Mesenteric fat pad (tissue), 1 donor: ENCODE results near the gene CIROP. TPM values are rescaled to one million over a fixed set of nuclear protein-coding genes. Genes with fewer than 3 reads are reported as not detected.

Experiments used
- DNase-seq: peaks from one replicate; pipeline ENCODE4 v3.0.0-alpha.2; 2020; ENCODE audit warnings: low spot score
- total RNA-seq: library from RNA; stranded (reverse); fragmentation: NEBNext Ultra II Directional; extraction: Animal tissue kit (Norgen Biotek cat#: 25700); gene quantifications from one replicate; pipeline ENCODE4 v1.2.1, GENCODE V29; 2021
- donor health status: DM: yes; HTN: yes; CAD: no.

CIROP gene
- total RNA-seq, 1 donor from 2014 or later = not detected

- no peak for DNase-seq
These were observed 28.2 kb upstream of the CIROP start for GRCh38 chr14:23132970-23133369.

- no peak for DNase-seq
These were observed 26.7 kb upstream of the CIROP start for GRCh38 chr14:23131482-23131881.

GRCh38 chr14:23130871-23131270, 26.1 kb upstream of the CIROP start:
- DNase-seq = no peak

GRCh38 chr14:23129759-23130316, 25.0 kb upstream of the CIROP start:
- no peak for DNase-seq

GRCh38 chr14:23128969-23129758, 24.4 kb upstream of the CIROP start:
- DNase-seq = no peak

GRCh38 chr14:23127861-23128260, 23.1 kb upstream of the CIROP start:
- DNase-seq = no peak

- no peak for DNase-seq
These were observed 21.9 kb upstream of the CIROP start for GRCh38 chr14:23126548-23127278.

- DNase-seq = no peak
These were observed 21.2 kb upstream of the CIROP start for GRCh38 chr14:23125933-23126524.

- no peak for DNase-seq
These were observed 20.2 kb upstream of the CIROP start for GRCh38 chr14:23125011-23125410.

- no peak for DNase-seq
These were observed 19.7 kb upstream of the CIROP start for GRCh38 chr14:23124337-23124954.

- DNase-seq = no peak
These were observed 18.6 kb upstream of the CIROP start for GRCh38 chr14:23123419-23123818.

GRCh38 chr14:23122086-23122485, 17.3 kb upstream of the CIROP start:
- no peak for DNase-seq

- peak; percentile 59 for DNase-seq
These were observed 16.6 kb upstream of the CIROP start for GRCh38 chr14:23121361-23121771.

GRCh38 chr14:23120541-23121251, 15.9 kb upstream of the CIROP start:
- DNase-seq = peak; percentile 94

GRCh38 chr14:23119363-23120327, 14.9 kb upstream of the CIROP start:
- peak; percentile 84 for DNase-seq

- DNase-seq = no peak
These were observed 13.9 kb upstream of the CIROP start, which contains the start of gene CEBPE for GRCh38 chr14:23118506-23119362. Gene CEBPE, minus strand, starts transcription at chr14:23119255. Its CDS starts 164 bp downstream, at chr14:23119091.

- DNase-seq = peak; percentile 79
These were observed 12.7 kb upstream of the CIROP start for GRCh38 chr14:23117371-23118020.

GRCh38 chr14:23115918-23116317, 11.1 kb upstream of the CIROP start:
- peak; percentile 30 for DNase-seq
